ENCODE results near the gene CXCL13.

The CXCL13 gene

DNA sequence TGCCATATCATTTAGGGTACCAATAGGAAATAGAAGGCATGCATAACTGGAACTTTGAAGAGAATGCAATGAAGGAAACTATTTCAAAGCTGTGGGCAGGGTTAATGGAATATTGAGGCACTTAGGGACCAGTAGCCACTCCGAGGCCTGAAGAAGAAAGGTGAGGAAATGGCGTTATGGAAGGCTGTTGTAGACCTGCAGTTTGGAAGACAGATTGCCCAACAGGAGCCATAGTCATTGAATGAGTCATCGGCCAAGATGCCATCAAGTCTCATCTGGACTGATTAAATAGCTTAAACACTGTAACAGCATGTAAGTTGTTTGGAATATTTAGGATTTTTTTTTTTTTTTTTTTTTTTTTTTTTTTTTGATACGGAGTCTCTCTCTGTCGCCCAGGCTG, 11.6 kb downstream of the CXCL13 start:
- Histone ChIP-seq H3K27me3 (ENCODE audit: insufficient read depth, poor library complexity, severe bottlenecking) (no peaks in the 10 kb centered on the region), H3K27ac (ENCODE audit: poor library complexity, severe bottlenecking) (no peak overlapping the region), H3K4me3 (ENCODE audit: severe bottlenecking) (no peak overlapping the region), H3K4me1 (ENCODE audit: insufficient read depth, poor library complexity, severe bottlenecking) (peaks cover 9% of the 10 kb centered on the region), H3K36me3 (ENCODE audit: low read depth) (no peaks in the 10 kb centered on the region), H3K9me3 (ENCODE audit: severe bottlenecking) (no peaks in the 10 kb centered on the region)
- ATAC-seq (ENCODE audit: low read depth) (peak; percentile 93), DNase-seq (ENCODE audit: low spot score) (no peak)
- TF ChIP-seq, protein P1, sequence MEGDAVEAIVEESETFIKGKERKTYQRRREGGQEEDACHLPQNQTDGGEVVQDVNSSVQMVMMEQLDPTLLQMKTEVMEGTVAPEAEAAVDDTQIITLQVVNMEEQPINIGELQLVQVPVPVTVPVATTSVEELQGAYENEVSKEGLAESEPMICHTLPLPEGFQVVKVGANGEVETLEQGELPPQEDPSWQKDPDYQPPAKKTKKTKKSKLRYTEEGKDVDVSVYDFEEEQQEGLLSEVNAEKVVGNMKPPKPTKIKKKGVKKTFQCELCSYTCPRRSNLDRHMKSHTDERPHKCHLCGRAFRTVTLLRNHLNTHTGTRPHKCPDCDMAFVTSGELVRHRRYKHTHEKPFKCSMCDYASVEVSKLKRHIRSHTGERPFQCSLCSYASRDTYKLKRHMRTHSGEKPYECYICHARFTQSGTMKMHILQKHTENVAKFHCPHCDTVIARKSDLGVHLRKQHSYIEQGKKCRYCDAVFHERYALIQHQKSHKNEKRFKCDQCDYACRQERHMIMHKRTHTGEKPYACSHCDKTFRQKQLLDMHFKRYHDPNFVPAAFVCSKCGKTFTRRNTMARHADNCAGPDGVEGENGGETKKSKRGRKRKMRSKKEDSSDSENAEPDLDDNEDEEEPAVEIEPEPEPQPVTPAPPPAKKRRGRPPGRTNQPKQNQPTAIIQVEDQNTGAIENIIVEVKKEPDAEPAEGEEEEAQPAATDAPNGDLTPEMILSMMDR (IDR thresholded peaks at IDR 0.05; ENCODE audit: poor library complexity, severe bottlenecking): no peak

DNA sequence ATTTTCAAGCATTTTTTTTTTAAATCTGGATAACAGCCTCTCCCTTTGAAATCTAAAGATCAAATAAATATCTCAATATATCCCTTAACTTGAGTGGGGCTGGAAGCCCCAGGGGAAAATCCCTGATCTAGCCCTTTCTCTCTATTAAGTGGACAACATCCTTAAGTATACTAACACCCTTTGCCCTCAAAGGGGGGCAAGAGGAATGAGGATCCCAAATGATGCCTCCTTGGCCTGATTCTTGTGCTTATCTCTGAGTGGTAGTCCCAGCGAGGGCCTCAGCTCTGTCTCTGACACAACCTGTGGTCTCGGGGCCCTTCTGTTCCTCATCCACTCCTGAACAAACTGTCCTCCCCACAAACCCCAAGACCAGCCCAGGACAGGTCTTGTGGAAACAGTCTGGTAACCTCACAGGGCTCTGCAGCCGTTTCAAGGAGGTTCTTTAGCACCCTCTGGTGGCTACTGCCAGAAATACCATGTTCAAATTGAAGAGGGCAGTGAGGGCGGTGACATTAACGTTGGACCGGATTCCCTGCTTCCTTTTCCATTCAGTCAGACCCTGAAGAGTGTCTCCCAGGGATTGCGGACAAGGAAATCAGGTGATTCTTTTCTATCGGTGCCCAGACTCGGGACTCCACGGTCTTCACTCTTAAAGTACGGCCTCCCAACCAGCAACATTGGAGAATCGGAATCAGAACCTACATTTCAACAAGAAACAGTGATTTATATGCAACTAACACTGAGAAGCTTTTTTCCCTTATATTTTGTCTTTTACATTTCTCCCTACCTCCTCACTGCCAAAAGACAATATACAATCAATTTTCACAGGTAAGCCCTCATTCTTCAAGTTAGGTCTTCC, 13.0 kb downstream of the CXCL13 start:
- Histone ChIP-seq H3K36me3 (ENCODE audit: low read depth) (no peaks in the 10 kb centered on the region), H3K4me1 (ENCODE audit: insufficient read depth, poor library complexity, severe bottlenecking) (peaks cover 9% of the 10 kb centered on the region), H3K27me3 (ENCODE audit: insufficient read depth, poor library complexity, severe bottlenecking) (no peaks in the 10 kb centered on the region), H3K9me3 (ENCODE audit: severe bottlenecking) (no peaks in the 10 kb centered on the region), H3K27ac (ENCODE audit: poor library complexity, severe bottlenecking) (no peak overlapping the region), H3K4me3 (ENCODE audit: severe bottlenecking) (no peak overlapping the region)
- ATAC-seq (ENCODE audit: low read depth) (peak; percentile 86), DNase-seq (ENCODE audit: low spot score) (no peak)
- TF ChIP-seq, protein P1 (IDR thresholded peaks at IDR 0.05; ENCODE audit: poor library complexity, severe bottlenecking): peak; percentile 91

DNA sequence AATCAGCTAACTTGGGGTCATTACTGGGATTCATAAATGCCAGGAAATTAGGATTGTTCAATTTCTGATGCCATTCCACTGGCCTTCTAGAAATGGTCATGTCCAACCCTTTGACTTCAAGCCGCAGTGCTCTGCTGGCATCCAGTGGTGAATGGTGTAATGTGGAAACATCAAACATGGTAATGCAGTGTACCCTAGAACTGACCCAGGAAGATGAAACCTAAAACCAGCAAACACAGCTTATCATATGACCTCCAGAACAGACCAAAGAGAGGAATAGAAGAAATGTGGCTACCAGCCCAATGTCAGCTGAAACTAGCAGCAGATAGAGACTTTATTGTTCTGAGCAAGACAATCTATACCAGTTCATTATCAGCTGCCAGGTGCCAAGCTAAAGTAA, 13.8 kb downstream of the CXCL13 start:
- DNase-seq (ENCODE audit: low spot score) (no peak), ATAC-seq (ENCODE audit: low read depth) (no peak)
- Histone ChIP-seq H3K36me3 (ENCODE audit: low read depth) (no peaks in the 10 kb centered on the region), H3K27ac (ENCODE audit: poor library complexity, severe bottlenecking) (no peak overlapping the region), H3K9me3 (ENCODE audit: severe bottlenecking) (no peaks in the 10 kb centered on the region), H3K27me3 (ENCODE audit: insufficient read depth, poor library complexity, severe bottlenecking) (no peaks in the 10 kb centered on the region), H3K4me1 (ENCODE audit: insufficient read depth, poor library complexity, severe bottlenecking) (peaks cover 9% of the 10 kb centered on the region), H3K4me3 (ENCODE audit: severe bottlenecking) (no peak overlapping the region)
- TF ChIP-seq, protein P1 (IDR thresholded peaks at IDR 0.05; ENCODE audit: poor library complexity, severe bottlenecking): no peak

DNA sequence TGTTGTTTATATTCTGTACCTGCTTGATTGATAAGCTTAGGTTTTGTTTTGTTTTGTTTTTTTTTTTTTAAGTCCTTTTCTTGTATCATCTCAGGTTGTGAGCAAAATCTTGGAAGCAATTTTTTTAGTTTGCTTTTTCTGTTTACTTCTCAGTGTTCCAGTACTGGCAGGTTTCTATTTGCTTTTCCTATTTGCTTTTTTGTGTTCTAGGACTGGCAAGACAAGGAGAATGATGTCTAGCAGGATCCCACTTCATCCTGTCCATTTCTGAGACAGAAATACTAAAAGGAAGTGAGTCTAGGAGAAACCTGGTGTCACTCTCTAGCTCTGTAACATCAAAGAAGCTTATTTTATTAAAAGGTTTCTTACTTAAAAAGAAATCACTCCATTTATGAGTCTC, 15.6 kb downstream of the CXCL13 start:
- Histone ChIP-seq H3K4me3 (ENCODE audit: severe bottlenecking) (no peak overlapping the region), H3K9me3 (ENCODE audit: severe bottlenecking) (no peaks in the 10 kb centered on the region), H3K27ac (ENCODE audit: poor library complexity, severe bottlenecking) (no peak overlapping the region), H3K27me3 (ENCODE audit: insufficient read depth, poor library complexity, severe bottlenecking) (no peaks in the 10 kb centered on the region), H3K4me1 (ENCODE audit: insufficient read depth, poor library complexity, severe bottlenecking) (peaks cover 9% of the 10 kb centered on the region), H3K36me3 (ENCODE audit: low read depth) (no peaks in the 10 kb centered on the region)
- ATAC-seq (ENCODE audit: low read depth): no peak
- DNase-seq (ENCODE audit: low spot score): no peak
- TF ChIP-seq, protein P1 (IDR thresholded peaks at IDR 0.05; ENCODE audit: poor library complexity, severe bottlenecking): no peak

DNA sequence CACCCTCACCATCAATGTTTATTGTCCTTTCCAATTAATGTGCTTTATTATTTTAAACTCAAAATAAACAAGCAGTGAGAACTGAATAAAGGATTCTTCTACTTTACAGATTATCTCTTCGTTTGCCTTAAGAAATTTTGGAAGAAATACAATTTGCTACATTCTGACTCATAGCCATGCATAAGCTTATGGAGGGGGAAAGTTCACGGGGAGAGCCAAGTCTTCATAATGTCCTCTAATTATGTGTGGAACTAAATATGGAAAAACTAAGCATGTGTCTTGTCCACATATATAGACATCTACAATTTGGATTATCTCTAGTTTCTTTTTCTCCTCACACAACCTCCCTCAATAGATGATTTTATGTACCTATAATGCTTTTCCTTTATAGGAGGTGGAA, 17.5 kb downstream of the CXCL13 start:
- H3K27me3 ChIP-seq (ENCODE audit: insufficient read depth, poor library complexity, severe bottlenecking): no peaks in the 10 kb centered on the region
- ATAC-seq (ENCODE audit: low read depth) (no peak), DNase-seq (ENCODE audit: low spot score) (no peak)
- H3K27ac ChIP-seq (ENCODE audit: poor library complexity, severe bottlenecking): no peak overlapping the region
- H3K4me3 ChIP-seq (ENCODE audit: severe bottlenecking): no peak overlapping the region
- no peaks in the 10 kb centered on the region for H3K4me1 ChIP-seq (ENCODE audit: insufficient read depth, poor library complexity, severe bottlenecking)
- TF ChIP-seq, protein P1 (IDR thresholded peaks at IDR 0.05; ENCODE audit: poor library complexity, severe bottlenecking): no peak
- H3K36me3 ChIP-seq (ENCODE audit: low read depth): no peaks in the 10 kb centered on the region
- H3K9me3 ChIP-seq (ENCODE audit: severe bottlenecking): no peaks in the 10 kb centered on the region
